Amniotic stem cell (primary cell): Measurements from ENCODE around the gene CCDC7.
"Not testable (repeated sequence)": the region's sequence is repeated elsewhere in the genome, so short reads cannot be mapped to it uniquely, and the experiment has no call there.

Source experiments
- DNase-seq: peaks from one replicate; lab custom pipeline; 2025; lab: John Stamatoyannopoulos, UW

Gene CCDC7

GRCh38 chr10:32445740-32446535 lies at the start of gene CCDC7:
Gene CCDC7 (plus strand): TSS chr10:32446140. CDS start chr10:32451643, 5,503 bp downstream.
- DNase-seq = peak; percentile 72

DNA sequence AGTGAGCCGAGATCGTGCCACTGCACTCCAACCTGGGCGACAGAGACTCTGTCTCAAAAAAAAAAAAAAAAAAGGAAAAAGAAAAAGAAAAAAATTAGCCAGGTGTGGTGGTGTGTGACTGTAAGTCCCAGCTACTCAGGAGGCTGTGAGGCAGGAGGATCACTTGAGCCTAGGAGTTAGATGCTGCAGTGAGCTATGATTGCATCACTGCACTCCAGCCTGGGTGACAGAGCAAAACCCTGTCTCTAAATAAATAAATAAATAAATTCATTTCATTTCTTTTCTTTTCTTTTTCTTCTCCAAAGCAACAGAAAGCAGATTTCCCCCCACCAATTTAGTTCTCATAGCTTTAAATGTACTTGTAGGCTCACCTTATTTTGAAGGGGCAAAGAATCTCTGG lies 48.8 kb upstream of the CCDC7 start:
- DNase-seq = not testable (repeated sequence)

GRCh38 chr10:32399720-32400119 lies 46.2 kb upstream of the CCDC7 start:
- DNase-seq = not testable (repeated sequence)

DNA sequence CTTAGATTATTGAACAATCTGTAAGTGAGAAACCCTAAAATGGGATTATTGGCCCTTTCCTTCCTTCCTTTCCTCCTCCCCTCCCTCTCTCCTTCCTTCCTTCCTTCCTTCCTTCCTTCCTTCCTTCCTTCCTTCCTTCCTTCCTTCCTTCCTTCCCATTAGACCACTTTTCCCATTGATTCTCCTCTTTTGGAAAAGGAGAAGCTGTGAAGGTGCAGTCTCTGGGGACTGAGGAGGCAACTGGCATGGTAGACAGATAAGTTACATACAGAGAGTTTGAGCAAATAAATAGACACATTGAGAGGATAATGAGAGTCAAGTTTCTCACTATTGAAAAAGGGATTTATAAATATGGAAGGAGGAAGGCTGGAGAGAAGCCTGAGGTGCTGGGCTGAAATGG lies 45.0 kb upstream of the CCDC7 start:
- DNase-seq = no peak

DNA sequence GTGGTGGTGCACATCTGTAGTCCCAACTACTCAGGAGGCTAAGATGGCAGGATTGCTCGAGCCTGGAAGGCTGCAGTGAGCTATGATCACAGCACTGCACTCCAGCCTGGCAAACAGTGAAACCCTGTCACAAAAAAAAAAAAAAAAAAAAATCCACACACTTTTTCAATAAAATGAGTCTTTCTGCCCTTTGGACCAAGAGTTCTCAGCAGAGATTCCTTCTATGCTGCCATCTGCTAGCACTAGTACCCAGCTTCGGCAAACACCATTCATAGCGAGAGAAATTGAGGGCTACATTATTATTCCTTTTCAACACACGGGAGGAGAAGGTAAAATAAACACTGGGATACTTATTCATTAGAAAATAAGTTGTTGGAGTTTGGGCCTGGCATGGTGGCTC lies 43.4 kb upstream of the CCDC7 start:
- no peak for DNase-seq

- DNase-seq = no peak
Observed at GRCh38 chr10:32403091-32403490, 42.8 kb upstream of the CCDC7 start.

DNA sequence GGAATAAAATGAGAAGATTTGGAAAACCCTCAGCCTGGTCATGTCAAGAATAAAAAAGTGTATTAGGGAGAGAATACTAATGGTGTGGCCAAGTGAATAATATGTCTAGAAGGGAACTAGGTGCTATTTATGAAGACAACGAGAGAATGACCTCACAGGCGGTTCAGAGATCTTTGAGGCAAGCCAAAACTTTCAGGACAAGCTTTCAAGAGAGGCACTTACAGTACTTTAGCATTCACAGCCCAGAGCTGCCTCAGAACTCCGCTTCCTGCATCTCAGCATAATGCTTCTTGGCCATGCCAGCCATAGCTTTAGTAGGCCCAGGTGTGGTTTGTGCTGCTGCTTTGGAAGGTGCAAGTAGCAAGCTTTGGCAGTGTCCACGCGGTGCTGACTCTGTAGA lies 37.2 kb upstream of the CCDC7 start:
- DNase-seq = no peak

GRCh38 chr10:32409741-32410140 lies 36.2 kb upstream of the CCDC7 start:
- no peak for DNase-seq

- DNase-seq = no peak
Observed at GRCh38 chr10:32410569-32410968, 35.4 kb upstream of the CCDC7 start.

GRCh38 chr10:32411797-32412498 lies 34.0 kb upstream of the CCDC7 start:
- no peak for DNase-seq

DNA sequence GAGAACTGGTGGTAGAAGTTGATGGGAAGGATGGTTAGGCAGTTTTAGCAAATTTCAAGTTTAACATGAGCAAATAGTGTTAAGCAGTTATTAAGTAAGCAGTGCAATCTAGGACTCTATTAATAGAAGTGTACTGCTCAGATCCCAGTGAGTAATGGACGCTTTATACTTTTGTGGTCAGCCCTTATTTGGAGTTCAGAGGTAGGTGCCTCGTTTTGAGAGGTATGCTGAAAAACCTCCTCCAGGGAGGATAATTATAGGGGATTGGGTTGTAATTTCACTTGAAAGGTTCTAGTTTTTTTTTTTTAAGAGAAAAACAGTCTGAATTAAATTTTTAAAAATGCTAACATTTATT lies 33.5 kb upstream of the CCDC7 start:
- DNase-seq = no peak

DNA sequence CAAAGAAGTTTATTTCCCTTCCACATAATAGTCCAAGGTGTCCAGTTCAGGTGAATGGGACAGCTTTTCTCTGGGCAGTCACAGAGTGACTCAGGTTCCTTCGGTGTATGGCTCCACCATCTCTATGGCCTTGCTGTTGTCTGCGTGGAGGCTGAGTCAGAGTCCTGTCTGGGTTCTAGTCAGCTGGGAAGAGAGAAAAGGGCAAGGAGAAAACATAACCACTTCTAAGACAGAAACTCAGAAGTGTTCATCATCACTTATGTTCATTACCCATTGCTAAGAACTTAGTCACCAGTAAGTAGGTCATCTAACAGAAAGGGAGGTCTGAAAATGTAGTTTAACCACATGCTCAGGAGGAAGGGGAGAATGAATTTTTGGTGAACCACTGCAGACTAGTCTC lies 32.4 kb upstream of the CCDC7 start:
- DNase-seq = peak; percentile 46

DNA sequence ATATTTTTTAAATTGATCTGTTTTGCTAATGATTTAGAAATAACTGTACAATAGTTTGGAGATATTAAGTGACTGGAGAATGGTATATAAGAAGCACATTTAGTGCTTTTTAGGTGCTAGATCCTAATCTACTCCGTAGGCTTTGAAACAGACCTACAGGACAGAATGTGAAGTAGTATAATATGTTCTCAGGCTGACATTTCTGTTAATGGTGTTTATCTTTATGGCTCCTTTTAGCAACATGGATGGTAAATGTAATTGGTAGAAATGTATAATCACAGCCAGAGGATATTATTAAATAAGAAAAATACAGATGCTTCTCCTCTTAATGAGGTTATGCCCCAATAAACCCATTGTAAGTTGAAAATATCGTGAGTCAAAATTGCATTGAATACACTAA lies 30.6 kb upstream of the CCDC7 start:
- DNase-seq = no peak

DNA sequence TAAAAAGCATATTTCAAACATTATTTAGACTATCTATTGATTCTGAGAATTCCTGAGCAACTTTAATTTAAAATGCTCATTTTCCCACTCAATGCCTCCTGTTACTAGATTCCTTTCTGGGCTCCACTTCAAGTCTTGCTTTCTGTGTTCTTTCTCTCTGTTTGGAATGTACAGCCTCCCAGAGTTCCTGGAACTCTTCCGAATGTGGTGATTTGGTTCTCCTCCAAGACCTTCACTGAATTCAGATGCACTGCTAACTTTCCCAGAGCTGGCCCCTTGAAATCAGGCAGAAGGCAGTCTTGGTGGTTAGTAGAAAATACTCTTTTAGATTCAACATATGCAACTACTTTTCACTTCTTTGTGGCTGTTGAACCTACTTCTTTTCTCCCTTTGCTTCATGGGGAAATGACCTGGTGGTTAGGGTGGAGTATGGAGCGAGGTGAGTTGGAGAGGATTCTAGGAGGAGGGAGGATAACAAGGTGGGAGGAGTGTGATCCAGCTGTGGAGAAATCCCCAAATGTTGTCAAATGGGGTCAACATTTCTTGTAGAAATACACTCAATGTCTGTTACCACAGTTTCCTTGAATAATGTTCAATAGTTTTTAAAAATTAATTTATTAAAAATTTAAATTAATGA lies 27.9 kb upstream of the CCDC7 start:
- peak; percentile 18 for DNase-seq

GRCh38 chr10:32418572-32418971 lies 27.4 kb upstream of the CCDC7 start:
- DNase-seq = no peak

DNA sequence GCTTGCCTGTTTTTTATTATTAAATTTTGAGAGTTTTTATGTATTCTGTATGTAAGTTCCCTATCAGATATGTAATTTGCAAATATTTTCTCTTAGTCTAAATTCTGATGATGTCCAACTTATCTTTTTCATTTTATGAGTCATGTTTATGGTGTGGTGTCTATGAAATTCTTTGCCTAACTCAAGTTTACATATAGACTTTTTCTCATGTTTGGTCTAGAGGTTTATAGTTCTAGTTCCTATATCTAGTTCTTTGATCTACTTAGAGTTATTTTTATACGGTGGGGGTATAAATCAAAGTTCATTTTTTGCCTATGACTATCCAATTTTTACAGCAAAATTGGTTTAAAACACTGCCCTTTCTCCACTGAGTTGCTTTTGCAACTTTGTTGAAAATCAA lies 26.3 kb upstream of the CCDC7 start:
- DNase-seq = no peak

DNA sequence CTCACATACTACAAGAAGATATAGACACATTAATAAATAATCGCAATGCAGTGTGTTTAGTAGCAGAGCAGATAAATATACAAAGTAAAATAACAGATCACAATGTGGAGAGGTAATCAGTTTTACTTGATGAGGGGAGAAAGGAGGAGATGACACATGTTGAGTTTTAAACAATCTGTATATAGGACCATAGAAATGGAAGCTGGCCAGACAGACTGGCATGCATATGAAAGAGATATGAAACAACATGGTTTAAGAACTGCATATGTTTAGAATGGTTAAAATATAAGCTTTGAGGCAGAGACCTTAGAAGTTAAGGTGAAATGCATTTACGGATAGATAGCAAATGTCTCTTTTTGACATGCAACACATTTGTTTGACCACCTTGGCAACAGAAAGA lies 19.8 kb upstream of the CCDC7 start:
- DNase-seq = no peak

DNA sequence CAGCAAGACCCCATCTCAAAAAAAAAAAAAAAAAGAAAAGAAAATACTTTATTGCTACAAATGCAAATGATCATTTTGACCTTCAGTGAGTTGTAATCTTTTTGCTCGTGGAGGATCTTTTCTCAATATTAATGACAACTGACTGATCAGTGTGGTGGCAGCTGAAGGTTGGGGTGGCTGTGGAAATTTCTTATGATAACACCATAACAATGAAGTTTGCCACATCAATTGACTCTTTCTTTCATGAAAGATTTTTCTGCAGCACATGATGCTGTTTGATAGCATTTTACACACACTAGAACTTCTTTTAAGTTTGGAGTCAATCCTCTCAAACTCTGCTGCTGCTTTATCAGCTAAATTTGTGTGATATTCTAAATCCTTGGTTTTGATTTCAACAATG lies 12.4 kb upstream of the CCDC7 start:
- DNase-seq = no peak

DNA sequence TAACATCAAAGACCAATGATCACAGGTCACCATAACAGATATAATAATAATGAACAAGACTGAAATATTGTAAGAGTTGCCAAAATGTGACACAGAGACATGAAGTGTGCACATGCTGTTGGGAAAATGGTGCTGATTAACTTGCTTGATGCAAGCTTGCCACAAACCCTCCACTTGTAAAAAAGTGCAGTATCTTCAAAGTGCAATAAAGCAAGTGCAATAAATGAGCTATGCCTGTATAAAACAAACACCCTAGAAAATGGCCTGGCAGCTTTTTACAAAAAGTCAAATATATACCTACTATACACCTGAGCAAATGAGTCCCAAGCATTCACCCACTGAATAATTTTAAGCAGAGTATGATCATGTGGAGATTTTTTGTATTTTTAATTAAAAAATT lies 9.7 kb upstream of the CCDC7 start:
- DNase-seq = no peak

GRCh38 chr10:32437334-32437733 lies 8.6 kb upstream of the CCDC7 start:
- no peak for DNase-seq

- DNase-seq = no peak
Observed at GRCh38 chr10:32445036-32445435, 904 bp upstream of the CCDC7 start.

- no peak for DNase-seq
Observed at GRCh38 chr10:32446536-32447406, 831 bp downstream of the CCDC7 start.
